Endothelial cell of umbilical vein (primary cell): ENCODE data around the gene PLXDC2. TPM values are rescaled to one million over a fixed set of nuclear protein-coding genes. Genes with fewer than 3 reads are reported as not detected.

Experiments used
- BruUV-seq: library from RNA; stranded (reverse); fragments of 400-500 nt; replicated peaks from 2 replicates; lab custom pipeline; 2021; lab: Mats Ljungman, UMichigan
- CTCF ChIA-PET: fragments of 300-600, 350-600 bp; sonication (Branson Sonifier 250); formaldehyde crosslinking; loops from one replicate; lab custom pipeline; 2021; ENCODE audit warnings: antibody characterized with exemption, inconsistent platforms; lab: Charles Lee
- POLR2A ChIA-PET: fragments of 300-600, 350-600 bp; sonication (Branson Sonifier 250); formaldehyde crosslinking; loops from one replicate; lab custom pipeline; 2021; ENCODE audit warnings: antibody characterized with exemption, inconsistent platforms; lab: Charles Lee
- DNase-seq: peaks from one replicate; pipeline ENCODE4 v3.0.0-alpha.2; 2011; ENCODE audit warnings: low read depth, low spot score
- FAIRE-seq: peaks from 2 replicates; lab custom pipeline; 2011; peaks lifted over from hg19 to GRCh38; lab: Jason Lieb, UNC
- H2AFZ ChIP-seq: 2 replicates; pipeline ENCODE4 v1.6.0; 2012; ENCODE audit warnings: low read depth, low read length, control low read depth, inconsistent platforms
- H3K27ac ChIP-seq: 2 replicates; pipeline ENCODE4 v1.5.1; 2011; ENCODE audit warnings: low read depth, mild to moderate bottlenecking, control low read depth, low read length, moderate library complexity; ENCODE audit not compliant: insufficient read depth
- H3K27me3 ChIP-seq, 2 experiments: 2 replicates each; pipeline versions ENCODE4 v1.6.0 to v1.6.1; 2011; ENCODE audit warnings: low read length in 2 of 2, mixed read lengths in 1 of 2; ENCODE audit not compliant: control insufficient read depth in 2 of 2, insufficient read depth in 2 of 2
- H3K36me3 ChIP-seq, 2 experiments: 2 replicates in 1 of 2; 3 replicates in 1 of 2; pipeline ENCODE4 v1.5.1; 2011; ENCODE audit warnings: low read length in 2 of 2, mild to moderate bottlenecking in 1 of 2, moderate library complexity in 1 of 2; ENCODE audit not compliant: control insufficient read depth in 2 of 2, insufficient read depth in 2 of 2; ENCODE audit errors: extremely low read depth in 1 of 2
- H3K4me1 ChIP-seq: 3 replicates; pipeline ENCODE4 v1.5.1; 2011; ENCODE audit warnings: mild to moderate bottlenecking, low read length; ENCODE audit not compliant: control insufficient read depth, insufficient read depth; ENCODE audit errors: extremely low read depth
- H3K4me2 ChIP-seq: 2 replicates; pipeline ENCODE4 v1.6.1; 2011; ENCODE audit warnings: low read length, control low read depth, mixed read lengths; ENCODE audit not compliant: insufficient read depth
- H3K4me3 ChIP-seq, 3 experiments: fragments of 200-600 bp in 1 of 3; sonication (generic), shearing (Covaris generic) in 1 of 3; replicated peaks in 1 of 3; 2 replicates each; pipeline ENCODE4 v1.5.1; 2011 to 2016; ENCODE audit warnings: control low read depth in 3 of 3, low read length in 3 of 3, mild to moderate bottlenecking in 2 of 3, inconsistent platforms in 1 of 3, low read depth in 1 of 3, moderate library complexity in 1 of 3; ENCODE audit not compliant: insufficient read depth in 1 of 3
- H3K79me2 ChIP-seq: 2 replicates; pipeline ENCODE4 v1.6.0; 2012; ENCODE audit warnings: low read length, inconsistent platforms; ENCODE audit not compliant: control insufficient read depth, insufficient read depth
- H3K9ac ChIP-seq: replicated peaks from 2 replicates; pipeline ENCODE3; 2011; ENCODE audit warnings: low read length, control low read depth; ENCODE audit not compliant: insufficient read depth; ENCODE audit errors: extremely low read depth
- H3K9me1 ChIP-seq: replicated peaks from 3 replicates; pipeline ENCODE4 v1.6.0; 2011; ENCODE audit warnings: mild to moderate bottlenecking, low read length; ENCODE audit not compliant: control insufficient read depth, insufficient read depth; ENCODE audit errors: extremely low read depth
- H3K9me3 ChIP-seq: replicated peaks from 2 replicates; pipeline ENCODE4 v1.5.1; 2012; ENCODE audit warnings: low read length, inconsistent platforms; ENCODE audit not compliant: control insufficient read depth, insufficient read depth
- H4K20me1 ChIP-seq: replicated peaks from 2 replicates; pipeline ENCODE3; 2011; ENCODE audit warnings: mild to moderate bottlenecking, low read length; ENCODE audit not compliant: control insufficient read depth, insufficient read depth; ENCODE audit errors: extremely low read depth
- EZH2 ChIP-seq: IDR thresholded peaks from 2 replicates; pipeline ENCODE4 v1.6.1; 2012; ENCODE audit warnings: borderline replicate concordance, low read depth, mild to moderate bottlenecking, moderate library complexity, low read length, inconsistent platforms; ENCODE audit not compliant: severe bottlenecking
- FOS ChIP-seq: IDR thresholded peaks from 2 replicates; pipeline ENCODE4 v1.6.1; 2011; ENCODE audit warnings: mild to moderate bottlenecking, low read length, moderate library complexity, borderline replicate concordance; ENCODE audit not compliant: insufficient read depth
- GATA2 ChIP-seq: IDR thresholded peaks from 2 replicates; pipeline ENCODE4 v1.7.0; 2011; ENCODE audit warnings: low read depth, mild to moderate bottlenecking, moderate library complexity, mixed read lengths, low read length; ENCODE audit not compliant: insufficient read length, insufficient read depth
- JUN ChIP-seq: IDR thresholded peaks from 2 replicates; pipeline ENCODE4 v1.6.1; 2011; ENCODE audit warnings: borderline replicate concordance, low read depth; ENCODE audit not compliant: insufficient read length, insufficient read depth
- MYC ChIP-seq: IDR thresholded peaks from one replicate; pipeline ENCODE4 v1.6.1; 2011; ENCODE audit warnings: mild to moderate bottlenecking, low read depth, low read length
- POLR2A ChIP-seq: IDR thresholded peaks from 2 replicates; pipeline ENCODE4 v1.6.1; 2012; ENCODE audit warnings: low read depth, mild to moderate bottlenecking, control low read depth, low read length
- POLR2AphosphoS5 ChIP-seq: IDR thresholded peaks from 2 replicates; pipeline ENCODE4 v1.6.1; 2012; ENCODE audit warnings: low read depth, mild to moderate bottlenecking, control low read depth, low read length, moderate library complexity; ENCODE audit not compliant: insufficient read depth
- dilution Hi-C: fragments of 300-500 bp; cut with MboI; formaldehyde crosslinking; loops from one replicate; pipeline ENCODE4 v1.15.0; 2019; ENCODE audit warnings: low sequenced_read_pairs; ENCODE audit not compliant: extremely low pct_ligation_motif_present
- intact Hi-C: fragments of 100-400 bp; cut with micrococcal nuclease; formaldehyde crosslinking; loops from one replicate; pipeline ENCODE4 v1.10.0; 2022
- polyA plus RNA-seq, 4 experiments: library from polyadenylated mRNA; depleted of rRNA in 3 of 4; stranded (reverse) in 3 of 4; unstranded in 1 of 4; fragments of >200 nt; gene quantifications; 2 replicates each; pipeline versions ENCODE4 v1.2.1 to v1.2.3, GENCODE V29; 2011 to 2012; ENCODE audit warnings: missing spikeins in 1 of 4
- total RNA-seq: library from RNA; stranded (reverse); gene quantifications from 2 replicates; pipeline ENCODE4 v1.2.3, GENCODE V29; 2021
- TF ChIP-seq, protein P1 (sequence below), 2 donors: IDR thresholded peaks; 1 replicate in 1 of 2; 2 replicates in 1 of 2; pipeline ENCODE4 v1.5.1; 2011; ENCODE audit warnings: low read length in 2 of 2, mild to moderate bottlenecking in 2 of 2, moderate library complexity in 2 of 2, control low read depth in 1 of 2, inconsistent platforms in 1 of 2, low read depth in 1 of 2; ENCODE audit not compliant: insufficient read depth in 1 of 2; ENCODE audit errors: extremely low read depth in 1 of 2
- TF ChIP-seq, protein P2 (sequence below): IDR thresholded peaks from 2 replicates; pipeline ENCODE4 v1.6.1; 2011; ENCODE audit not compliant: insufficient read depth, insufficient read length

PLXDC2 gene
- total and polyA plus RNA-seq, 2 donors (not counting 3 experiments of a cell fraction or from before 2014, with no cell fraction given), result 0.32 to 1.2 TPM

GRCh38 chr10:20240643-20241042 lies 424.4 kb downstream of the PLXDC2 start:
- H3K79me2 ChIP-seq, result no peaks in the 10 kb centered on the region
- no peak overlapping the region for H3K4me2 ChIP-seq
- dilution Hi-C loops (no loop called here), intact Hi-C loops (no loop called here)
- H3K4me3 ChIP-seq, result no peak overlapping the region
- H3K4me1 ChIP-seq, result no peaks in the 10 kb centered on the region
- no peak for TF ChIP-seq MYC
- TF ChIP-seq EZH2, result no peak
- no peak for TF ChIP-seq JUN
- no peak for TF ChIP-seq POLR2AphosphoS5
- no peak for TF ChIP-seq GATA2
- TF ChIP-seq, protein P1, sequence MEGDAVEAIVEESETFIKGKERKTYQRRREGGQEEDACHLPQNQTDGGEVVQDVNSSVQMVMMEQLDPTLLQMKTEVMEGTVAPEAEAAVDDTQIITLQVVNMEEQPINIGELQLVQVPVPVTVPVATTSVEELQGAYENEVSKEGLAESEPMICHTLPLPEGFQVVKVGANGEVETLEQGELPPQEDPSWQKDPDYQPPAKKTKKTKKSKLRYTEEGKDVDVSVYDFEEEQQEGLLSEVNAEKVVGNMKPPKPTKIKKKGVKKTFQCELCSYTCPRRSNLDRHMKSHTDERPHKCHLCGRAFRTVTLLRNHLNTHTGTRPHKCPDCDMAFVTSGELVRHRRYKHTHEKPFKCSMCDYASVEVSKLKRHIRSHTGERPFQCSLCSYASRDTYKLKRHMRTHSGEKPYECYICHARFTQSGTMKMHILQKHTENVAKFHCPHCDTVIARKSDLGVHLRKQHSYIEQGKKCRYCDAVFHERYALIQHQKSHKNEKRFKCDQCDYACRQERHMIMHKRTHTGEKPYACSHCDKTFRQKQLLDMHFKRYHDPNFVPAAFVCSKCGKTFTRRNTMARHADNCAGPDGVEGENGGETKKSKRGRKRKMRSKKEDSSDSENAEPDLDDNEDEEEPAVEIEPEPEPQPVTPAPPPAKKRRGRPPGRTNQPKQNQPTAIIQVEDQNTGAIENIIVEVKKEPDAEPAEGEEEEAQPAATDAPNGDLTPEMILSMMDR (IDR thresholded peaks at IDR 0.05; ENCODE audit: extremely low read depth in 1 of 2, insufficient read depth in 1 of 2, low read depth in 1 of 2, low read length in 2 of 2), result no peak
- TF ChIP-seq FOS, result no peak
- TF ChIP-seq POLR2A, result no peak
- TF ChIP-seq, protein P2, sequence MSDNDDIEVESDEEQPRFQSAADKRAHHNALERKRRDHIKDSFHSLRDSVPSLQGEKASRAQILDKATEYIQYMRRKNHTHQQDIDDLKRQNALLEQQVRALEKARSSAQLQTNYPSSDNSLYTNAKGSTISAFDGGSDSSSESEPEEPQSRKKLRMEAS, result no peak
- H3K9ac ChIP-seq, result no peak overlapping the region
- H2AFZ ChIP-seq, result no peak overlapping the region
- no peaks in the 10 kb centered on the region for H3K36me3 ChIP-seq
- ChIA-PET CTCF (no interaction called here), POLR2A (no interaction called here)
- H3K27me3 ChIP-seq, result no peaks in the 10 kb centered on the region
- no peak for DNase-seq
- no peaks in the 10 kb centered on the region for H3K9me1 ChIP-seq
- no peaks in the 10 kb centered on the region for H4K20me1 ChIP-seq
- FAIRE-seq, result no peak
- H3K27ac ChIP-seq, result no peak overlapping the region
- no peaks in the 10 kb centered on the region for H3K9me3 ChIP-seq
- no TSS peak for BruUV-seq
